Measurements from ENCODE around the gene SLC66A3.

The SLC66A3 gene

GRCh38 chr2:11128243-11128951 is 26.9 kb upstream of the SLC66A3 start:
- H3K9ac ChIP-seq (ENCODE audit: low read length): no peak overlapping the region
- no peak overlapping the region for H3K4me3 ChIP-seq (ENCODE audit: low read length)
- TF ChIP-seq EZH2phosphoT487 (IDR thresholded peaks at IDR 0.05; ENCODE audit: low read depth): no peak
- TF ChIP-seq, protein P1, sequence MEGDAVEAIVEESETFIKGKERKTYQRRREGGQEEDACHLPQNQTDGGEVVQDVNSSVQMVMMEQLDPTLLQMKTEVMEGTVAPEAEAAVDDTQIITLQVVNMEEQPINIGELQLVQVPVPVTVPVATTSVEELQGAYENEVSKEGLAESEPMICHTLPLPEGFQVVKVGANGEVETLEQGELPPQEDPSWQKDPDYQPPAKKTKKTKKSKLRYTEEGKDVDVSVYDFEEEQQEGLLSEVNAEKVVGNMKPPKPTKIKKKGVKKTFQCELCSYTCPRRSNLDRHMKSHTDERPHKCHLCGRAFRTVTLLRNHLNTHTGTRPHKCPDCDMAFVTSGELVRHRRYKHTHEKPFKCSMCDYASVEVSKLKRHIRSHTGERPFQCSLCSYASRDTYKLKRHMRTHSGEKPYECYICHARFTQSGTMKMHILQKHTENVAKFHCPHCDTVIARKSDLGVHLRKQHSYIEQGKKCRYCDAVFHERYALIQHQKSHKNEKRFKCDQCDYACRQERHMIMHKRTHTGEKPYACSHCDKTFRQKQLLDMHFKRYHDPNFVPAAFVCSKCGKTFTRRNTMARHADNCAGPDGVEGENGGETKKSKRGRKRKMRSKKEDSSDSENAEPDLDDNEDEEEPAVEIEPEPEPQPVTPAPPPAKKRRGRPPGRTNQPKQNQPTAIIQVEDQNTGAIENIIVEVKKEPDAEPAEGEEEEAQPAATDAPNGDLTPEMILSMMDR (IDR thresholded peaks at IDR 0.05; ENCODE audit: low read depth, low read length): no peak
- peaks cover 41% of the 10 kb centered on the region for H3K4me1 ChIP-seq (ENCODE audit: low read length)
- no peaks in the 10 kb centered on the region for H4K20me1 ChIP-seq (ENCODE audit: insufficient read depth, low read length)
- H3K36me3 ChIP-seq (replicated peaks; ENCODE audit: low read depth, low read length): no peaks in the 10 kb centered on the region
- H3K27me3 ChIP-seq (ENCODE audit: low read depth, low read length): no peaks in the 10 kb centered on the region
- H3K4me2 ChIP-seq (ENCODE audit: low read length): no peak overlapping the region
- no peak overlapping the region for H2AFZ ChIP-seq (ENCODE audit: low read depth, low read length)
- H3K27ac ChIP-seq (ENCODE audit: low read length): no peak overlapping the region
- H3K9me3 ChIP-seq (ENCODE audit: insufficient read depth, low read length): no peaks in the 10 kb centered on the region
- no peaks in the 10 kb centered on the region for H3K79me2 ChIP-seq (ENCODE audit: low read length)

DNA sequence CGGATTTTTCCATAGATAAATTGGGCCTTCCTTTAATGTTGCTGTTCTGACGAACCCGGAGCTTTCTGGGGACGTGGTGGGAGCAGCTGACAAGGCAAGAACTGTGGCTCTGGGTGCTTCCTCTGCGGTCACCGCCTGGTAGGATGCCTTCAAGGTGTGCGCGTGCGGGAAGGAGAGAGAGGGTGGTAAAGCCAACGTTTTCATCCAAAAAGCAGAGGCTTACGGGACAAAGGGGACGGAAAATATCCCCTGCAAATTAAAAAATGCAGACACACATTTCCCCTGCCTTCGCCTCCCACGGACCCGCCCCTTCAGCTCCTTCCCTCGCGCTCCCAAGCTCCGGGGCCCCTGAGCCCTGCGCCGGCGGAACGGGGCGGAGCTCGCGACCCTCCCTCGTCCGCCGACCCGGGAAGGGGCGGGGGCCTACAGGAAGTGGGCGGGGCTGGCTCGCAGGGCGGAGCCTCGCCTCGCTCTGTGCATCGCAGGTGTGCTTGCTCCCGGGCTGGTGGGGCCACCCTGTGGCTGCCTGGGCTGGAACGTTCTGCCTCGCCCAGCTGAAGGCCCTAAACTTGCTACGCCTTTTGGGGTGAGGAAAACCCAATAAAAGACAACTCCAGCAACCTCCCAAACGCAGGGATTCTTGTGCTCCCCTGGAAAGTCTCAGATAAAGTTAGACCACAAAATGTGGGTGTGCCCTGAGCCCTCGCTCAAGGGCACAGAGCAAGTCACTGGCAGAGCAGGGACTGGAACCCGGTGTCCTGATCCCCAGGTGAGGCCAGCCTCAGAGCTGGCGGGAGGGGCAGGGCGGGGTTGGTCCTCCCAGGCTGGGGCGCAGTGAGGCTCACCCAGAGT is 25.4 kb upstream of the SLC66A3 start:
- H3K36me3 ChIP-seq (replicated peaks; ENCODE audit: low read depth, low read length): no peaks in the 10 kb centered on the region
- peaks cover 28% of the 10 kb centered on the region for H3K4me1 ChIP-seq (ENCODE audit: low read length)
- TF ChIP-seq, protein P1 (IDR thresholded peaks at IDR 0.05; ENCODE audit: low read depth, low read length): peak; percentile 79
- TF ChIP-seq EZH2phosphoT487 (IDR thresholded peaks at IDR 0.05; ENCODE audit: low read depth): no peak
- peak overlapping the region; percentile 84 for H3K4me2 ChIP-seq (ENCODE audit: low read length)
- no peaks in the 10 kb centered on the region for H3K79me2 ChIP-seq (ENCODE audit: low read length)
- H3K27me3 ChIP-seq (ENCODE audit: low read depth, low read length): no peaks in the 10 kb centered on the region
- H3K9ac ChIP-seq (ENCODE audit: low read length): peak overlapping the region; percentile 33; the same call in 1 of the 2 replicates
- peak overlapping the region; percentile 48 for H2AFZ ChIP-seq (ENCODE audit: low read depth, low read length)
- no peak overlapping the region for H3K27ac ChIP-seq (ENCODE audit: low read length)
- H4K20me1 ChIP-seq (ENCODE audit: insufficient read depth, low read length): no peaks in the 10 kb centered on the region
- H3K9me3 ChIP-seq (ENCODE audit: insufficient read depth, low read length): no peaks in the 10 kb centered on the region
- peak overlapping the region; percentile 70 for H3K4me3 ChIP-seq (ENCODE audit: low read length)

GRCh38 chr2:11131166-11131920 is 23.9 kb upstream of the SLC66A3 start:
- H3K27ac ChIP-seq (ENCODE audit: low read length): no peak overlapping the region
- no peaks in the 10 kb centered on the region for H3K9me3 ChIP-seq (ENCODE audit: insufficient read depth, low read length)
- no peaks in the 10 kb centered on the region for H3K79me2 ChIP-seq (ENCODE audit: low read length)
- H2AFZ ChIP-seq (ENCODE audit: low read depth, low read length): peak overlapping the region; percentile 97; the same call in 1 of the 2 replicates
- no peaks in the 10 kb centered on the region for H4K20me1 ChIP-seq (ENCODE audit: insufficient read depth, low read length)
- no peaks in the 10 kb centered on the region for H3K27me3 ChIP-seq (ENCODE audit: low read depth, low read length)
- peak overlapping the region; percentile 87 for H3K9ac ChIP-seq (ENCODE audit: low read length)
- H3K36me3 ChIP-seq (replicated peaks; ENCODE audit: low read depth, low read length): no peaks in the 10 kb centered on the region
- H3K4me3 ChIP-seq (ENCODE audit: low read length): peak overlapping the region; percentile 86
- TF ChIP-seq EZH2phosphoT487 (IDR thresholded peaks at IDR 0.05; ENCODE audit: low read depth): no peak
- TF ChIP-seq, protein P1 (IDR thresholded peaks at IDR 0.05; ENCODE audit: low read depth, low read length): no peak
- H3K4me1 ChIP-seq (ENCODE audit: low read length): peaks cover 26% of the 10 kb centered on the region
- peak overlapping the region; percentile 98 for H3K4me2 ChIP-seq (ENCODE audit: low read length)

Data from OCI-LY3 (cell line).